RWPE2 (cell line): ENCODE measurements around the gene INHBE.

ENCODE experiments used
- ATAC-seq: fragments of 200-7000 bp; cut with Tn5 transposase; 3 replicates; pipeline ENCODE4 v1.9.1; 2021; ENCODE audit warnings: low read depth
- DNase-seq: peaks from one replicate; pipeline ENCODE4 v3.0.0-alpha.2; 2020; ENCODE audit warnings: low spot score
- H3K27ac ChIP-seq: fragments of 450-650 bp; 2 replicates; pipeline ENCODE4 v1.5.1; 2017; ENCODE audit warnings: mild to moderate bottlenecking; ENCODE audit not compliant: poor library complexity, severe bottlenecking
- H3K27me3 ChIP-seq: fragments of 250-450 bp; sonication (Bioruptor Pico); 2 replicates; pipeline ENCODE4 v1.5.1; 2021; ENCODE audit warnings: mild to moderate bottlenecking, moderate library complexity; ENCODE audit not compliant: insufficient read depth, poor library complexity, severe bottlenecking
- H3K36me3 ChIP-seq: fragments of 250-450 bp; sonication (Bioruptor Pico); 2 replicates; pipeline ENCODE4 v1.5.1; 2020; ENCODE audit warnings: low read depth, mild to moderate bottlenecking, moderate library complexity
- H3K4me1 ChIP-seq: fragments of 250-450 bp; sonication (Bioruptor Pico); 2 replicates; pipeline ENCODE4 v1.5.1; 2021; ENCODE audit warnings: mild to moderate bottlenecking, moderate library complexity; ENCODE audit not compliant: insufficient read depth, poor library complexity, severe bottlenecking
- H3K4me3 ChIP-seq: fragments of 250-450 bp; sonication (Bioruptor Pico); 2 replicates; pipeline ENCODE4 v1.5.1; 2021; ENCODE audit warnings: mild to moderate bottlenecking, moderate library complexity; ENCODE audit not compliant: severe bottlenecking
- H3K9me3 ChIP-seq: fragments of 250-450 bp; sonication (Bioruptor Pico); 2 replicates; pipeline ENCODE4 v1.5.1; 2021; ENCODE audit warnings: mild to moderate bottlenecking, moderate library complexity; ENCODE audit not compliant: severe bottlenecking
- CTCF ChIP-seq: fragments of 450-650 bp; IDR thresholded peaks from one replicate; pipeline ENCODE4 v1.5.1; 2017; ENCODE audit warnings: mild to moderate bottlenecking, moderate library complexity; ENCODE audit not compliant: poor library complexity, severe bottlenecking

INHBE gene

GRCh38 chr12:57433370-57433769 lies 21.7 kb upstream of the INHBE start:
- Histone ChIP-seq H3K9me3 (no peaks in the 10 kb centered on the region), H3K4me3 (no peak overlapping the region), H3K4me1 (peaks cover 4% of the 10 kb centered on the region), H3K27ac (no peak overlapping the region), H3K36me3 (no peaks in the 10 kb centered on the region), H3K27me3 (no peaks in the 10 kb centered on the region)
- no peak for TF ChIP-seq CTCF
- ATAC-seq (no peak), DNase-seq (no peak)

GRCh38 chr12:57434517-57435223 lies 20.4 kb upstream of the INHBE start, which contains the start of gene INHBC:
INHBC (plus strand) TSS chr12:57434784; CDS start chr12:57434887, 103 bp downstream.
- no peaks in the 10 kb centered on the region for H3K9me3 ChIP-seq
- H3K4me3 ChIP-seq: no peak within 1 kb of the TSS
- H3K36me3 ChIP-seq: no peaks in the 10 kb centered on the region
- no peak within 1 kb of the TSS for H3K27ac ChIP-seq
- ATAC-seq: no peak
- no peak for TF ChIP-seq CTCF
- DNase-seq: no peak
- H3K27me3 ChIP-seq: no peaks in the 10 kb centered on the region
- H3K4me1 ChIP-seq: peaks cover 4% of the 10 kb centered on the region

GRCh38 chr12:57435293-57435692 lies 19.8 kb upstream of the INHBE start:
- TF ChIP-seq CTCF: no peak
- H3K27ac ChIP-seq: no peak overlapping the region
- no peak for DNase-seq

GRCh38 chr12:57438400-57438799 lies 16.7 kb upstream of the INHBE start:
- ATAC-seq: no peak

More at GRCh38 chr12:57435293-57435692, 19.8 kb upstream of the INHBE start:
- no peak for ATAC-seq
- H3K36me3 ChIP-seq: no peaks in the 10 kb centered on the region
- H3K4me3 ChIP-seq: no peak overlapping the region
- H3K27me3 ChIP-seq: no peaks in the 10 kb centered on the region
- H3K4me1 ChIP-seq: peaks cover 4% of the 10 kb centered on the region
- no peaks in the 10 kb centered on the region for H3K9me3 ChIP-seq

More at GRCh38 chr12:57438400-57438799, 16.7 kb upstream of the INHBE start:
- Histone ChIP-seq H3K4me3 (no peak overlapping the region), H3K9me3 (no peaks in the 10 kb centered on the region), H3K4me1 (no peaks in the 10 kb centered on the region), H3K36me3 (no peaks in the 10 kb centered on the region), H3K27me3 (no peaks in the 10 kb centered on the region), H3K27ac (no peak overlapping the region)
- TF ChIP-seq CTCF: no peak
- DNase-seq: no peak
